GM13977 (cell line): Measurements from ENCODE around the gene ARHGDIG.

Source experiments
- DNase-seq: peaks from one replicate; pipeline ENCODE4 v3.0.0; 2012; ENCODE audit warnings: low spot score
- CTCF ChIP-seq: IDR thresholded peaks from 2 replicates; pipeline ENCODE4 v1.5.1; 2012; ENCODE audit warnings: mild to moderate bottlenecking, control low read depth; ENCODE audit not compliant: insufficient read depth; ENCODE audit errors: extremely low read depth, missing control alignments
- in situ Hi-C: fragments of 300-500 bp; cut with MboI; formaldehyde crosslinking; loops from one replicate; pipeline ENCODE4 v1.12.0; 2022; ENCODE audit warnings: low sequenced_read_pairs, low pct_unique_long_range_greater_than_20kb, mixed read lengths, inconsistent platforms; ENCODE audit not compliant: unreplicated experiment

Gene ARHGDIG

GRCh38 chr16:307691-308312 is 27.4 kb downstream of the ARHGDIG start:
- no peak for DNase-seq
- in situ Hi-C loops, result no loop called here
- no peak for TF ChIP-seq CTCF

GRCh38 chr16:309476-309875 is 29.1 kb downstream of the ARHGDIG start:
- in situ Hi-C loops, result no loop called here
- TF ChIP-seq CTCF, result peak; percentile 18

GRCh38 chr16:311725-312124 is 31.3 kb downstream of the ARHGDIG start:
- TF ChIP-seq CTCF, result no peak
- DNase-seq, result no peak
- in situ Hi-C loops, result no loop called here

More at GRCh38 chr16:309476-309875, 29.1 kb downstream of the ARHGDIG start:
- DNase-seq, result no peak

- TF ChIP-seq CTCF, result no peak
- DNase-seq, result no peak
- in situ Hi-C loops, result no loop called here
These were observed 34.0 kb downstream of the ARHGDIG start for GRCh38 chr16:314351-314750.

- in situ Hi-C loops, result no loop called here
- TF ChIP-seq CTCF, result no peak
These were observed 34.5 kb downstream of the ARHGDIG start for GRCh38 chr16:314795-315299.

GRCh38 chr16:316741-317464 is 36.5 kb downstream of the ARHGDIG start:
- in situ Hi-C loops, result no loop called here
- TF ChIP-seq CTCF, result no peak
- DNase-seq, result no peak

More at GRCh38 chr16:314795-315299, 34.5 kb downstream of the ARHGDIG start:
- no peak for DNase-seq
